ENCODE measurements around the gene LMOD2. TPM values are rescaled to one million over a fixed set of nuclear protein-coding genes. Genes with fewer than 3 reads are reported as not detected.

LMOD2 gene
- total RNA-seq, 1 donor from 2014 or later: not detected

DNA sequence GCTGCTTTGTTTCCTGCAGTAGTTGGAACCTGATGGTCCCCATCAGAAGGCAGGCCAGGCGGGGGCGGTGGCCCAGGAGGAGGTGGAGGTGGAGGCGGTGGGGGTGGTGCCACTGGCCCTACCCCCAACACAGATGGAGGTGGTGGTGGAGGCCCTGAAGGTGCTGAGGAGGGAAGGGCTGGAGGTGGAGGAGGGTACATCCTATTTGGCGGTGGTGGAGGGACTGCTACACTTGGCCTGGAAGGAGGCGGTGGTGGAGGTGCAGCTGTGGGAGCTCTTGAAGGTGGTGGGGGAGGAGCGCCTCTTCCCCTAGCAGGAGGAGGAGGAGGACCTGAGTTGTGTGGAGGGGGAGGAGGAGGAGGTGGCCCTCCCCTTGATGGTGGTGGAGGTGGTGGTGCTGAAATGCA lies 36.8 kb downstream of the LMOD2 start:
- Mint-ChIP-seq H3K36me3 (ENCODE audit: low read depth) (peaks cover 15% of the 10 kb centered on the region), H3K4me3 (ENCODE audit: unreplicated experiment) (no peak overlapping the region), H3K27ac (ENCODE audit: unreplicated experiment) (no peak overlapping the region), H3K9me3 (ENCODE audit: low read depth) (no peaks in the 10 kb centered on the region), H3K4me1 (ENCODE audit: low read depth) (peaks cover 2% of the 10 kb centered on the region), H3K27me3 (ENCODE audit: low read depth) (no peaks in the 10 kb centered on the region)
- TF ChIP-seq, protein P1, sequence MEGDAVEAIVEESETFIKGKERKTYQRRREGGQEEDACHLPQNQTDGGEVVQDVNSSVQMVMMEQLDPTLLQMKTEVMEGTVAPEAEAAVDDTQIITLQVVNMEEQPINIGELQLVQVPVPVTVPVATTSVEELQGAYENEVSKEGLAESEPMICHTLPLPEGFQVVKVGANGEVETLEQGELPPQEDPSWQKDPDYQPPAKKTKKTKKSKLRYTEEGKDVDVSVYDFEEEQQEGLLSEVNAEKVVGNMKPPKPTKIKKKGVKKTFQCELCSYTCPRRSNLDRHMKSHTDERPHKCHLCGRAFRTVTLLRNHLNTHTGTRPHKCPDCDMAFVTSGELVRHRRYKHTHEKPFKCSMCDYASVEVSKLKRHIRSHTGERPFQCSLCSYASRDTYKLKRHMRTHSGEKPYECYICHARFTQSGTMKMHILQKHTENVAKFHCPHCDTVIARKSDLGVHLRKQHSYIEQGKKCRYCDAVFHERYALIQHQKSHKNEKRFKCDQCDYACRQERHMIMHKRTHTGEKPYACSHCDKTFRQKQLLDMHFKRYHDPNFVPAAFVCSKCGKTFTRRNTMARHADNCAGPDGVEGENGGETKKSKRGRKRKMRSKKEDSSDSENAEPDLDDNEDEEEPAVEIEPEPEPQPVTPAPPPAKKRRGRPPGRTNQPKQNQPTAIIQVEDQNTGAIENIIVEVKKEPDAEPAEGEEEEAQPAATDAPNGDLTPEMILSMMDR (IDR thresholded peaks at IDR 0.05): no peak
- DNase-seq (ENCODE audit: low spot score): peak; percentile 63

DNA sequence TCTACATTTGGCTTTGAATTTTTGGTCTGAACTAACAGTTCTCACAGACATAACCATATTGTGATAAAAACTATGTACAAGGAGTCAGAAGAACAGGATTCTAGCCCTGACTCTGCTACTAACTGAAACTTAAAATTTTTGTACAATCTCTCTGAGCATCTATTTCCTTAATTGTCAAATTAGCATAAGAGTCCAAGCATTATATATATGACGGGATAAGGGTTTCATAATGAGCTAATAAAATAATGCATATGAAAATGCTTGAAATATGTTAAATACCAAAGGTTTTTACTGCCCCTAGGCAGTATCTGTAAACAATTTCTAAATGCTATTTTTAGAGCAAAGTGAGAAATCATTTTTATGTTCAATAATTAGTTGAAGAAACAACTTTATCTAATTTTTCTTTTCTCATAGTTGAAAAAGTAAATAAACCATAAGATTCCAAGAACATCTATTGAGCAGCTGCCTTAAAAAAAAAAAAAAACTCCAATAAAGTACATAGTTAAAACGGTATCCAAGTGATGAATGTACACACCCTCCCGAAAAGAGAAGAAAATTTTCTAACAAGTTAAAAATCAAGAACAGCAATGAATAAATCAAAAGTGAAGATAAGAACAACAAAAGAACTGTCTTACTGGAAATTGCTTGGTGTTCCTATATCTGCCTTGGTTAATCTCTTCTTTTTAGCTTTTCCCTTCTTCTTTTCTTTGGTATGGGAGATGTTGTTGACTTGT lies 40.4 kb downstream of the LMOD2 start:
- Mint-ChIP-seq H3K36me3 (ENCODE audit: low read depth) (peaks cover 10% of the 10 kb centered on the region), H3K27me3 (ENCODE audit: low read depth) (no peaks in the 10 kb centered on the region), H3K27ac (ENCODE audit: unreplicated experiment) (no peak overlapping the region), H3K4me1 (ENCODE audit: low read depth) (peaks cover 2% of the 10 kb centered on the region), H3K9me3 (ENCODE audit: low read depth) (no peaks in the 10 kb centered on the region), H3K4me3 (ENCODE audit: unreplicated experiment) (no peak overlapping the region)
- TF ChIP-seq, protein P1 (IDR thresholded peaks at IDR 0.05): no peak
- no peak for DNase-seq (ENCODE audit: low spot score)

DNA sequence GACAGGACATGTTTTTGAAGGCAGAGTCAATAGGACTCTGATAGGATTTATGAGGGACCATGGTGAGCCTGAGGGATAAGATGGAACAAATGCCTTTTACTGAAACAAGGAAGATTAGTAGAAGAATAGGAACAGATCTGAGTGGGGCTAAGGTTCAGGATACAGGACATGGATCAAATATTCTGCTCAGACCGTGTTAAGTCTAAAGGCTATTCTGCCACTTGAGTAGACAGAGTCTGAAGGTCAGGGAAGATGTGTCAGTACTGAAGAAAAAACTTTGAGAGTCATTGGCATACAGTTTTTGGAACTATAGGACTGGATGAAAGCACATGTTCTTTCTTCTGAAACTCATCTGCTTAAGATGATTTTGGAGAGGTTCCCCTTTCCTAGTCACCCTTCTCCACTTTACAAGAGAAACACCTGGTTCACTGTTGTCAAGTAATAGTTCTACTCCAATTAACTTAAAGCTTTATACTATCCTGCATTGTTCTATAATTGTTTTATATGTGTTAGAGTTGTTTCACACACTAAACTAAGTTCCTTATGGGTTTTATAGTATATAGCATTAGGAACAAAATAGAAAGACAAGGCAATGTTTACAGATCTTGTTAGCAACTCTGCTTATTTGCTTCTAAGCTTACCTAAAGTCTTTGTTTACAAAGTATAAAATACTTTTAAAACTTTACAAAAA lies 49.7 kb downstream of the LMOD2 start:
- peaks cover 2% of the 10 kb centered on the region for H3K4me1 Mint-ChIP-seq (ENCODE audit: low read depth)
- peaks cover 11% of the 10 kb centered on the region for H3K36me3 Mint-ChIP-seq (ENCODE audit: low read depth)
- H3K27ac Mint-ChIP-seq (ENCODE audit: unreplicated experiment): no peak overlapping the region
- H3K4me3 Mint-ChIP-seq (ENCODE audit: unreplicated experiment): no peak overlapping the region
- TF ChIP-seq, protein P1 (IDR thresholded peaks at IDR 0.05): no peak
- no peaks in the 10 kb centered on the region for H3K9me3 Mint-ChIP-seq (ENCODE audit: low read depth)
- no peak for DNase-seq (ENCODE audit: low spot score)
- no peaks in the 10 kb centered on the region for H3K27me3 Mint-ChIP-seq (ENCODE audit: low read depth)

DNA sequence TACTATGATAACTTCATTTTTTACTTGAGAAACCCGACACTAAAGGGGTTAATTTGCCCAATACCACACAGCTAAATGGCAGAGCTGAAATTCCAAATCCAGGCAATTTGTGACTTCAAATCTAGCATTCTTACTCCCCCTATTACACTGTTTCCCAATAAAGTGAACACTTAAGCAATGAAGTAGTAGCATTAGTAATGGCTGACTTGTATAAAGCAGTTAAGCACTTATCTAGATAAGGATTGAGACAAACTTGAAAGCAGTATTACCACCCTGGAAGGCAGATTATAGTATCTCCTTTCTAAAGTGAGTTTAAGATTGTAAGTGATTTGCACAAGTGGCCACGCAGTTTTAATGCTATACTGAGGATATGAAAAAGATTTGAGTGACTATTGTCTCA lies 53.9 kb downstream of the LMOD2 start:
- Mint-ChIP-seq H3K9me3 (ENCODE audit: low read depth) (no peaks in the 10 kb centered on the region), H3K4me3 (ENCODE audit: unreplicated experiment) (no peak overlapping the region), H3K27ac (ENCODE audit: unreplicated experiment) (no peak overlapping the region), H3K27me3 (ENCODE audit: low read depth) (no peaks in the 10 kb centered on the region), H3K36me3 (ENCODE audit: low read depth) (peaks cover 11% of the 10 kb centered on the region), H3K4me1 (ENCODE audit: low read depth) (peaks cover 40% of the 10 kb centered on the region)
- TF ChIP-seq, protein P1 (IDR thresholded peaks at IDR 0.05): no peak
- DNase-seq (ENCODE audit: low spot score): no peak

DNA sequence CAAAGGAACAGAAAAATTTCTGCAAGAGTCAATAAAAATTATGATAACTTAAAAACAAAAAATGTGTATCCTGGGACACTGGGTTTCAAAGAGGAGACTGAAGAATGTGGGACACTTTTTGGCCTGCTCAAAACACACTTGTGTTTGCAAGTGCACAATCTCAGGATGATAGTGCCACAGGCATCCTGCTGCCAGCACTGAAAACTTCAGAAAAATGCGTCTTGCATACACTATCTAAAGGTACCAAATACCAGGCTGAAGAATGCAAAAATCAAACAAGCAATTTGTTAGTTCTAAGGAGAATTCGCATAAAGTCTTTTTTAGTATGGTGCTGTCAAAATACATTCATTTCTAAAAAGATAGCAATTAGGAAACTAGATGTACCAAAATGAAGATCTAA lies 55.0 kb downstream of the LMOD2 start:
- Mint-ChIP-seq H3K4me1 (ENCODE audit: low read depth) (peaks cover 52% of the 10 kb centered on the region), H3K9me3 (ENCODE audit: low read depth) (no peaks in the 10 kb centered on the region), H3K27ac (ENCODE audit: unreplicated experiment) (no peak overlapping the region), H3K4me3 (ENCODE audit: unreplicated experiment) (no peak overlapping the region), H3K36me3 (ENCODE audit: low read depth) (peaks cover 4% of the 10 kb centered on the region), H3K27me3 (ENCODE audit: low read depth) (no peaks in the 10 kb centered on the region)
- TF ChIP-seq, protein P1 (IDR thresholded peaks at IDR 0.05): no peak
- DNase-seq (ENCODE audit: low spot score): no peak
